HEK293 (cell line): ENCODE data around the gene PDE4D.

Experiments
- CTCF ChIA-PET: fragments of 350-600 bp; formaldehyde crosslinking; extraction: SDS; loops from one replicate; lab custom pipeline; 2021; ENCODE audit warnings: antibody characterized with exemption; lab: Yijun Ruan, JAX
- POLR2A ChIA-PET: fragments of 300-600 bp; formaldehyde crosslinking; extraction: SDS; loops from one replicate; lab custom pipeline; 2020; ENCODE audit warnings: antibody characterized with exemption, inconsistent platforms; lab: Yijun Ruan, JAX
- H3K27ac ChIP-seq: fragments of 200-500 bp; sonication (Bioruptor generic); 2 replicates; pipeline ENCODE4 v1.5.1; 2014; ENCODE audit warnings: low read depth, low read length, control low read depth, inconsistent platforms; ENCODE audit errors: extremely low read depth
- H3K36me3 ChIP-seq, 2 experiments: fragments of 200-500 bp in 1 of 2; sonication (Bioruptor generic) in 1 of 2; 1 replicate in 1 of 2; 2 replicates in 1 of 2; pipeline ENCODE4 v1.5.1; 2014 to 2017; ENCODE audit warnings: inconsistent platforms in 2 of 2, low read length in 2 of 2; ENCODE audit not compliant: control insufficient read depth in 2 of 2, insufficient read depth in 1 of 2
- H3K4me1 ChIP-seq: fragments of 200-500 bp; sonication (Bioruptor generic); 2 replicates; pipeline ENCODE4 v1.5.1; 2014; ENCODE audit warnings: mild to moderate bottlenecking, low read length, inconsistent platforms; ENCODE audit not compliant: control insufficient read depth, insufficient read depth
- H3K4me3 ChIP-seq: 2 replicates; pipeline ENCODE4 v1.5.1; 2011; ENCODE audit warnings: low read depth, mild to moderate bottlenecking, control low read depth, low read length, moderate library complexity
- H3K9me3 ChIP-seq: fragments of 200-500 bp; sonication (Bioruptor generic); 2 replicates; pipeline ENCODE4 v1.5.1; 2014; ENCODE audit warnings: low read depth, low read length, inconsistent platforms; ENCODE audit not compliant: control insufficient read depth, insufficient read depth
- GFI1B ChIP-seq: fragments of 450-650 bp; formaldehyde crosslinking; IDR thresholded peaks from 2 replicates; pipeline ENCODE4 v1.5.1; 2016; ENCODE audit warnings: missing biosample characterization, missing genetic modification characterization
- IKZF3 ChIP-seq: fragments of 450-650 bp; IDR thresholded peaks from 2 replicates; pipeline ENCODE4 v1.5.0; 2018; ENCODE audit warnings: missing biosample characterization, mild to moderate bottlenecking, missing genetic modification characterization, moderate library complexity
- KLF16 ChIP-seq: fragments of 450-650 bp; formaldehyde crosslinking; IDR thresholded peaks from 2 replicates; pipeline ENCODE4 v1.5.1; 2017; ENCODE audit warnings: missing biosample characterization, missing genetic modification characterization
- OSR2 ChIP-seq: fragments of 450-650 bp; formaldehyde crosslinking; IDR thresholded peaks from 2 replicates; pipeline ENCODE4 v1.5.1; 2016; ENCODE audit warnings: missing biosample characterization, missing genetic modification characterization
- PRDM1 ChIP-seq: fragments of 450-650 bp; formaldehyde crosslinking; IDR thresholded peaks from 2 replicates; pipeline ENCODE4; 2016; ENCODE audit warnings: missing biosample characterization, missing genetic modification characterization
- SETDB1 ChIP-seq: IDR thresholded peaks from one replicate; pipeline ENCODE4 v1.6.1; 2017; ENCODE audit warnings: mild to moderate bottlenecking, low read length, moderate library complexity, mixed read lengths; ENCODE audit not compliant: insufficient read length
- SP7 ChIP-seq: fragments of 450-650 bp; formaldehyde crosslinking; IDR thresholded peaks from 2 replicates; pipeline ENCODE4 v1.5.1; 2016; ENCODE audit warnings: missing biosample characterization, missing genetic modification characterization
- ZBTB8A ChIP-seq: fragments of 450-650 bp; formaldehyde crosslinking; IDR thresholded peaks from 2 replicates; pipeline ENCODE4 v1.5.1; 2016; ENCODE audit warnings: missing biosample characterization, missing genetic modification characterization
- ZFHX2 ChIP-seq: fragments of 450-650 bp; formaldehyde crosslinking; conservative IDR thresholded peaks from 2 replicates; pipeline ENCODE4 v1.5.1; 2016; ENCODE audit warnings: missing biosample characterization, missing genetic modification characterization
- ZFP3 ChIP-seq: fragments of 450-650 bp; formaldehyde crosslinking; IDR thresholded peaks from 2 replicates; pipeline ENCODE4 v1.5.1; 2016; ENCODE audit warnings: low read depth, missing biosample characterization, missing genetic modification characterization
- ZNF133 ChIP-seq: fragments of 450-650 bp; formaldehyde crosslinking; IDR thresholded peaks from 2 replicates; pipeline ENCODE4 v1.5.1; 2016; ENCODE audit warnings: missing biosample characterization, missing genetic modification characterization
- ZNF24 ChIP-seq: fragments of 450-650 bp; formaldehyde crosslinking; IDR thresholded peaks from 2 replicates; pipeline ENCODE4 v1.5.1; 2016; ENCODE audit warnings: missing biosample characterization, missing genetic modification characterization
- ZNF274 ChIP-seq, 2 experiments: fragments of 200-500 bp in 1 of 2; fragments of 450-650 bp in 1 of 2; sonication (Bioruptor generic) in 1 of 2; formaldehyde crosslinking in 1 of 2; IDR thresholded peaks; 2 replicates each; pipeline versions ENCODE4 v1.5.1 to v1.6.1; 2014 to 2016; ENCODE audit warnings: borderline replicate concordance in 1 of 2, inconsistent platforms in 1 of 2, low read length in 1 of 2, missing biosample characterization in 1 of 2, missing genetic modification characterization in 1 of 2
- ZNF335 ChIP-seq: fragments of 450-650 bp; formaldehyde crosslinking; conservative IDR thresholded peaks from 2 replicates; pipeline ENCODE4 v1.5.1; 2016; ENCODE audit warnings: missing biosample characterization, missing genetic modification characterization
- ZNF521 ChIP-seq: fragments of 450-650 bp; formaldehyde crosslinking; IDR thresholded peaks from 2 replicates; pipeline ENCODE4 v1.5.1; 2017; ENCODE audit warnings: missing biosample characterization, mild to moderate bottlenecking, missing genetic modification characterization
- ZNF596 ChIP-seq: fragments of 450-650 bp; IDR thresholded peaks from 2 replicates; pipeline ENCODE4 v1.5.0; 2018; ENCODE audit warnings: missing biosample characterization, mild to moderate bottlenecking, missing genetic modification characterization, moderate library complexity
- ZNF843 ChIP-seq: fragments of 450-650 bp; formaldehyde crosslinking; IDR thresholded peaks from 2 replicates; pipeline ENCODE4 v1.5.1; 2016; ENCODE audit warnings: missing biosample characterization, missing genetic modification characterization
- TF ChIP-seq, protein P1 (sequence below): fragments of 450-650 bp; formaldehyde crosslinking; IDR thresholded peaks from 2 replicates; pipeline ENCODE4 v1.5.1; 2017; ENCODE audit warnings: missing biosample characterization, missing genetic modification characterization
- TF ChIP-seq, protein P2 (sequence below): fragments of 450-650 bp; formaldehyde crosslinking; IDR thresholded peaks from 2 replicates; pipeline ENCODE4 v1.5.1; 2016; ENCODE audit warnings: missing biosample characterization, missing genetic modification characterization
- TF ChIP-seq, protein P3 (sequence below): fragments of 450-650 bp; formaldehyde crosslinking; IDR thresholded peaks from 2 replicates; pipeline ENCODE4 v1.5.1; 2016; ENCODE audit warnings: missing biosample characterization, missing genetic modification characterization
- TF ChIP-seq, protein P4 (sequence below): fragments of 450-650 bp; IDR thresholded peaks from 2 replicates; pipeline ENCODE4 v1.5.1; 2018; ENCODE audit warnings: missing biosample characterization, missing genetic modification characterization
- TF ChIP-seq, protein P5 (sequence below): fragments of 450-650 bp; formaldehyde crosslinking; IDR thresholded peaks from 2 replicates; pipeline ENCODE4 v1.5.1; 2016; ENCODE audit warnings: missing biosample characterization, missing genetic modification characterization

PDE4D gene

DNA sequence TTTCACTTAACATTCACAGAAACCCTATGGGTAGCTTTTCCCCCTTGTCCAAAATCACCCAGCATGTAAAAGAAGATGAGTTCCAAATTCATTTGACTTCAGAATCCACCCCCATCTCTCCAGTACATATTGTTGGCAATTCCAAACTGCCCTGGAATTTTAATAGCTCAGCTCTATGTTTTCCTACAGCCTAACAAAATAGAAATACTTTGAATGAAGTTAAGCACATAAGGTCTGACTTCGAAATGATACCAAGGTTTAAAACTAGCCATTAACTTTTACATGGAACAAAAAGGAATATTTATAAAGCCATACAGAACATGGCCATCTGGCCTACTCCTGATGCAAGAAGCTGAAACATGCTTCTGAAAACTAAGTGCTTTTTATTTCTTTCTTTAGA lies 634.3 kb downstream of the PDE4D start:
- no peak for TF ChIP-seq GFI1B (tag by site-specific recombination)
- TF ChIP-seq, protein P1, sequence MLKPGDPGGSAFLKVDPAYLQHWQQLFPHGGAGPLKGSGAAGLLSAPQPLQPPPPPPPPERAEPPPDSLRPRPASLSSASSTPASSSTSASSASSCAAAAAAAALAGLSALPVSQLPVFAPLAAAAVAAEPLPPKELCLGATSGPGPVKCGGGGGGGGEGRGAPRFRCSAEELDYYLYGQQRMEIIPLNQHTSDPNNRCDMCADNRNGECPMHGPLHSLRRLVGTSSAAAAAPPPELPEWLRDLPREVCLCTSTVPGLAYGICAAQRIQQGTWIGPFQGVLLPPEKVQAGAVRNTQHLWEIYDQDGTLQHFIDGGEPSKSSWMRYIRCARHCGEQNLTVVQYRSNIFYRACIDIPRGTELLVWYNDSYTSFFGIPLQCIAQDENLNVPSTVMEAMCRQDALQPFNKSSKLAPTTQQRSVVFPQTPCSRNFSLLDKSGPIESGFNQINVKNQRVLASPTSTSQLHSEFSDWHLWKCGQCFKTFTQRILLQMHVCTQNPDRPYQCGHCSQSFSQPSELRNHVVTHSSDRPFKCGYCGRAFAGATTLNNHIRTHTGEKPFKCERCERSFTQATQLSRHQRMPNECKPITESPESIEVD (tag by site-specific recombination) = peak; percentile 90
- H3K4me1 ChIP-seq = peaks cover 39% of the 10 kb centered on the region
- POLR2A ChIA-PET = no interaction called here
- CTCF ChIA-PET = no interaction called here
- no peaks in the 10 kb centered on the region for H3K9me3 ChIP-seq
- H3K27ac ChIP-seq = no peak overlapping the region
- no peak overlapping the region for H3K4me3 ChIP-seq
- H3K36me3 ChIP-seq = no peaks in the 10 kb centered on the region

DNA sequence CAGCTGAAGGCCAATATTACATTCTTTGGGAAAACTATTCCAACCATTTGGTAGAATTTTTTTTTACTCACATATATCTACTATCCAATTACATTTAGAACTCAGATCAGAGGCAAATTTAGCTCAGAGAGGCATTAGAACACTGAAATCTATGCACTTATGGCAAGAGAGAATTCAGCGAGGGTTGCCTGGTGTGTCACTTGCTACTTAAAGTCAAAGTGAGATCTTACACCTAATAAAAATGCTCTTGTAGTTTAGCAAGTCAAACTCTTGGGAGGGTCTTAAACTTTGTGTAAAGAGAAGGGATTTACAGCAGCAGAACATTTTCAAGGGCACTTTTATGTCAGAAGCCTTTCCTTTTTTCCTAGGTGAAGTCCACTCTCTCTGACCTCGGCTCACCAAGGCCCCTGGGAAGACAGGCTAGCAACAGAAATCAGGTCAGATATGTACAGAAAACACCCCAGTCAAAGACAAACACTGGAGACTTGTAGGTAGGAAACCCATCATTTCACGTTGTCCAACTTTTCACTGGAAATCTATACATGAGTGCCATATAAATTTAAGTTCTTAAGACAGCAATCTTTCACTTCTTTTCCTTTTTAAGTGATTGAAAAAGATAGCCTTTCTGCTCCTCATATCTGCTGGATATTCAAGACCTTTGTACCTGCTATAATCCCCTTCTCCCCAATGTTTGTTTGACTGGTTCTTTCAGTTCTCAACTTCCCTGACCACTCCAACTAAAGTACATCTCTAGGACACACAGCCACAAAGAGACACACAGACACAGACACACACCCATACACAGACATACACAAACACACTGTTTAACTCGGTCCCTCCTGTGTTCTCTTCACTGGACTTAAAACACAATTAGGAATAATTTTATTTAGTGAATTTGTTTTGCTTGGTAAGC lies 635.8 kb downstream of the PDE4D start:
- CTCF ChIA-PET = interaction anchor here (0.5 kb wide), 1 partner anchor 388 kb away, joined by 3 read pairs; no protein-coding TSS in a partner anchor
- POLR2A ChIA-PET = no interaction called here
- Histone ChIP-seq H3K4me1 (peaks cover 39% of the 10 kb centered on the region), H3K4me3 (no peak overlapping the region), H3K36me3 (no peaks in the 10 kb centered on the region), H3K27ac (no peak overlapping the region; the same call in 1 of the 2 replicates), H3K9me3 (no peaks in the 10 kb centered on the region)
- peak; percentile 41; the same call in 1 of the 2 replicates for TF ChIP-seq PRDM1 (tag by site-specific recombination)
- no peak for TF ChIP-seq ZNF843

DNA sequence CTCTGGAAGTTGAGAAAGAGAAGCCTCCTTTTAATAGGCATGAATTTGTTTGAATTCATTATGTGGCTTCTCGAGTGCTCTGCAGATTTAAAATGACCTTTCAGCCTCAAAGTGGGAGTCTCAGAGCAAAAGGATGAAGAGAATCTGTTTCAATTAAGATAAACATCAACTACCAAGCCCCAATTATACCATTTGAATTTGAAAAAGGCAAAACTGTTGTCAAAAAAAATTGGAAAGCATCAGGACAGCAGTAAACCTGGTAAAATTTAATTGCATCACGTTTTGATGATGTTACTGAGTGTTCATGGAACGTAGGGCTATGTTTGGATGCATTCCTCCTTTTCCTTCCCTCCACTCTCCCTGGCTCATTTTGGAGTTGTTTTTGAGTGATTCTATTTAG lies 637.2 kb downstream of the PDE4D start:
- ChIA-PET CTCF (no interaction called here), POLR2A (no interaction called here)
- H3K4me3 ChIP-seq = no peak overlapping the region
- peaks cover 36% of the 10 kb centered on the region for H3K4me1 ChIP-seq
- no peak overlapping the region for H3K27ac ChIP-seq
- no peaks in the 10 kb centered on the region for H3K36me3 ChIP-seq
- no peaks in the 10 kb centered on the region for H3K9me3 ChIP-seq
- 0 out of 2 replicates have a peak, but pooled peaks have one; percentile 16 for TF ChIP-seq OSR2
- TF ChIP-seq, protein P2, sequence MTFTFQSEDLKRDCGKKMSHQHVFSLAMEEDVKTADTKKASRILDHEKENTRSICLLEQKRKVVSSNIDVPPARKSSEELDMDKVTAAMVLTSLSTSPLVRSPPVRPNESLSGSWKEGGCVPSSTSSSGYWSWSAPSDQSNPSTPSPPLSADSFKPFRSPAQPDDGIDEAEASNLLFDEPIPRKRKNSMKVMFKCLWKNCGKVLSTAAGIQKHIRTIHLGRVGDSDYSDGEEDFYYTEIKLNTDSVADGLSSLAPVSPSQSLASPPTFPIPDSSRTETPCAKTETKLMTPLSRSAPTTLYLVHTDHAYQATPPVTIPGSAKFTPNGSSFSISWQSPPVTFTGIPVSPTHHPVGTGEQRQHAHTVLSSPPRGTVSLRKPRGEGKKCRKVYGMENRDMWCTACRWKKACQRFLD (tag by site-specific recombination) = no peak
- TF ChIP-seq SP7 = no peak
- peak; percentile 48; the same call in 1 of the 2 replicates for TF ChIP-seq ZNF133 (tag by site-specific recombination)
- TF ChIP-seq, protein P3, sequence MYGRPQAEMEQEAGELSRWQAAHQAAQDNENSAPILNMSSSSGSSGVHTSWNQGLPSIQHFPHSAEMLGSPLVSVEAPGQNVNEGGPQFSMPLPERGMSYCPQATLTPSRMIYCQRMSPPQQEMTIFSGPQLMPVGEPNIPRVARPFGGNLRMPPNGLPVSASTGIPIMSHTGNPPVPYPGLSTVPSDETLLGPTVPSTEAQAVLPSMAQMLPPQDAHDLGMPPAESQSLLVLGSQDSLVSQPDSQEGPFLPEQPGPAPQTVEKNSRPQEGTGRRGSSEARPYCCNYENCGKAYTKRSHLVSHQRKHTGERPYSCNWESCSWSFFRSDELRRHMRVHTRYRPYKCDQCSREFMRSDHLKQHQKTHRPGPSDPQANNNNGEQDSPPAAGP (tag by site-specific recombination) = no peak
- TF ChIP-seq ZNF335 = no peak
- TF ChIP-seq ZNF521 (tag by site-specific recombination) = no peak
- TF ChIP-seq ZFHX2 (tag by site-specific recombination) = no peak
- 0 out of 2 replicates have a peak, but pooled peaks have one; percentile 21 for TF ChIP-seq ZBTB8A (tag by site-specific recombination)
- TF ChIP-seq, protein P4, sequence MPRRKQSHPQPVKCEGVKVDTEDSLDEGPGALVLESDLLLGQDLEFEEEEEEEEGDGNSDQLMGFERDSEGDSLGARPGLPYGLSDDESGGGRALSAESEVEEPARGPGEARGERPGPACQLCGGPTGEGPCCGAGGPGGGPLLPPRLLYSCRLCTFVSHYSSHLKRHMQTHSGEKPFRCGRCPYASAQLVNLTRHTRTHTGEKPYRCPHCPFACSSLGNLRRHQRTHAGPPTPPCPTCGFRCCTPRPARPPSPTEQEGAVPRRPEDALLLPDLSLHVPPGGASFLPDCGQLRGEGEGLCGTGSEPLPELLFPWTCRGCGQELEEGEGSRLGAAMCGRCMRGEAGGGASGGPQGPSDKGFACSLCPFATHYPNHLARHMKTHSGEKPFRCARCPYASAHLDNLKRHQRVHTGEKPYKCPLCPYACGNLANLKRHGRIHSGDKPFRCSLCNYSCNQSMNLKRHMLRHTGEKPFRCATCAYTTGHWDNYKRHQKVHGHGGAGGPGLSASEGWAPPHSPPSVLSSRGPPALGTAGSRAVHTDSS (tag by site-specific recombination) = no peak
- TF ChIP-seq ZNF274 (IDR thresholded peaks at IDR 0.05; ENCODE audit: low read length) = no peak
- no peak for TF ChIP-seq ZNF274 (tag by site-specific recombination; IDR thresholded peaks at IDR 0.05; ENCODE audit: borderline replicate concordance)
- no peak for TF ChIP-seq ZNF596 (tag by site-specific recombination)
- TF ChIP-seq IKZF3 (tag by site-specific recombination) = no peak
- no peak for TF ChIP-seq ZNF24 (tag by site-specific recombination)
- no peak for TF ChIP-seq ZFP3 (tag by site-specific recombination)
- TF ChIP-seq SETDB1 = no peak
- TF ChIP-seq KLF16 = no peak
- TF ChIP-seq, protein P5, sequence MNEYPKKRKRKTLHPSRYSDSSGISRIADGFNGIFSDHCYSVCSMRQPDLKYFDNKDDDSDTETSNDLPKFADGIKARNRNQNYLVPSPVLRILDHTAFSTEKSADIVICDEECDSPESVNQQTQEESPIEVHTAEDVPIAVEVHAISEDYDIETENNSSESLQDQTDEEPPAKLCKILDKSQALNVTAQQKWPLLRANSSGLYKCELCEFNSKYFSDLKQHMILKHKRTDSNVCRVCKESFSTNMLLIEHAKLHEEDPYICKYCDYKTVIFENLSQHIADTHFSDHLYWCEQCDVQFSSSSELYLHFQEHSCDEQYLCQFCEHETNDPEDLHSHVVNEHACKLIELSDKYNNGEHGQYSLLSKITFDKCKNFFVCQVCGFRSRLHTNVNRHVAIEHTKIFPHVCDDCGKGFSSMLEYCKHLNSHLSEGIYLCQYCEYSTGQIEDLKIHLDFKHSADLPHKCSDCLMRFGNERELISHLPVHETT (tag by site-specific recombination) = no peak
